GM12891 (cell line): Measurements from ENCODE around the gene TNFAIP8L3.

Experiments
- POLR2A ChIP-seq: IDR thresholded peaks from 2 replicates; pipeline ENCODE4 v1.6.1; 2011; ENCODE audit warnings: low read depth, low read length, control low read depth
- POLR2AphosphoS5 ChIP-seq: IDR thresholded peaks from 2 replicates; pipeline ENCODE4 v1.6.1; 2011; ENCODE audit warnings: low read depth, low read length, control low read depth

- TF ChIP-seq POLR2A, result no peak
- TF ChIP-seq POLR2AphosphoS5, result no peak
Observed at GRCh38 chr15:51104512-51104911, 9.8 kb upstream of the TNFAIP8L3 start.
